Activated T-helper 2 cell treated with anti-CD3 and anti-CD28 coated beads, Interferon-gamma antibody, Interleukin-2, Interleukin-4, amounts not matched to agents 10 μg/mL and 5 μg/mL and 100 μg/mL, durations not matched to agents 14 hours and 24 hours and 36 hours (primary cell): ENCODE data around the gene CEND1. TPM values are rescaled to one million over a fixed set of nuclear protein-coding genes. Genes with fewer than 3 reads are reported as not detected.
A peak's percentile ranks its signal among the peaks of the same experiment; 100 is the strongest.

ENCODE experiments used
- DNase-seq: peaks from one replicate; pipeline ENCODE4 v3.0.0; 2021; ENCODE audit warnings: low spot score
- H3K27ac Mint-ChIP-seq: one replicate; pipeline ENCODE4 v1.8.0; 2021; ENCODE audit warnings: mixed read lengths
- H3K27me3 Mint-ChIP-seq: one replicate; pipeline ENCODE4 v1.8.0; 2021; ENCODE audit warnings: low read depth, mixed read lengths
- H3K36me3 Mint-ChIP-seq: one replicate; pipeline ENCODE4 v1.8.0; 2021; ENCODE audit warnings: low read depth, mixed read lengths
- H3K4me1 Mint-ChIP-seq: one replicate; pipeline ENCODE4 v1.8.0; 2021; ENCODE audit warnings: low read depth, mixed read lengths
- H3K4me3 Mint-ChIP-seq: one replicate; pipeline ENCODE4 v1.8.0; 2021; ENCODE audit warnings: low read depth, mild to moderate bottlenecking, moderate library complexity, mixed read lengths
- H3K9me3 Mint-ChIP-seq: one replicate; pipeline ENCODE4 v1.8.0; 2021; ENCODE audit warnings: mixed read lengths
- intact Hi-C: fragments of 100-400 bp; cut with micrococcal nuclease; formaldehyde crosslinking; loops from one replicate; pipeline ENCODE4 v1.15.1; 2023
- total RNA-seq: library from RNA; stranded (reverse); gene quantifications from 2 replicates; pipeline ENCODE4 v1.2.3, GENCODE V29; 2022

Gene CEND1
- total RNA-seq, 1 donor from 2014 or later, result 2.2 TPM

- intact Hi-C loops, result no loop called here
- peaks cover 15% of the 10 kb centered on the region for H3K4me1 Mint-ChIP-seq
- peaks cover 14% of the 10 kb centered on the region for H3K36me3 Mint-ChIP-seq
- DNase-seq, result no peak
- no peak overlapping the region for H3K4me3 Mint-ChIP-seq
- H3K27me3 Mint-ChIP-seq, result peaks cover 22% of the 10 kb centered on the region
- no peak overlapping the region for H3K27ac Mint-ChIP-seq
- H3K9me3 Mint-ChIP-seq, result no peaks in the 10 kb centered on the region
Measured at GRCh38 chr11:824942-825341, 35.1 kb upstream of the CEND1 start.

- H3K27ac Mint-ChIP-seq, result no peak overlapping the region
- H3K27me3 Mint-ChIP-seq, result peaks cover 17% of the 10 kb centered on the region
- intact Hi-C loops, result no loop called here
- DNase-seq, result no peak
- H3K36me3 Mint-ChIP-seq, result peaks cover 14% of the 10 kb centered on the region
- peaks cover 15% of the 10 kb centered on the region for H3K4me1 Mint-ChIP-seq
- no peaks in the 10 kb centered on the region for H3K9me3 Mint-ChIP-seq
- H3K4me3 Mint-ChIP-seq, result no peak overlapping the region
Measured at GRCh38 chr11:824292-824880, 34.5 kb upstream of the CEND1 start.

GRCh38 chr11:823441-824291 is 33.8 kb upstream of the CEND1 start:
- no peak for DNase-seq

GRCh38 chr11:821512-822371 is 31.9 kb upstream of the CEND1 start:
- intact Hi-C loops, result no loop called here
- no peak for DNase-seq
- H3K4me3 Mint-ChIP-seq, result peak overlapping the region; percentile 26

More at GRCh38 chr11:823441-824291, 33.8 kb upstream of the CEND1 start:
- Mint-ChIP-seq H3K36me3 (peaks cover 14% of the 10 kb centered on the region), H3K4me1 (peaks cover 12% of the 10 kb centered on the region), H3K9me3 (no peaks in the 10 kb centered on the region), H3K27me3 (peaks cover 12% of the 10 kb centered on the region), H3K27ac (no peak overlapping the region), H3K4me3 (no peak overlapping the region)
- intact Hi-C loops, result no loop called here

GRCh38 chr11:820655-821511 is 31.0 kb upstream of the CEND1 start:
- peak overlapping the region; percentile 62 for H3K27ac Mint-ChIP-seq
- peaks cover 17% of the 10 kb centered on the region for H3K36me3 Mint-ChIP-seq
- intact Hi-C loops, result loop anchor here (1.0 kb wide), 1 partner anchor 16 kb away; the partner anchor contains the start of gene PIDD1

More at GRCh38 chr11:821512-822371, 31.9 kb upstream of the CEND1 start:
- Mint-ChIP-seq H3K36me3 (peaks cover 14% of the 10 kb centered on the region), H3K27ac (no peak overlapping the region), H3K9me3 (no peaks in the 10 kb centered on the region), H3K27me3 (no peaks in the 10 kb centered on the region), H3K4me1 (peaks cover 8% of the 10 kb centered on the region)

GRCh38 chr11:819943-820649 is 30.2 kb upstream of the CEND1 start:
- Mint-ChIP-seq H3K27ac (peak overlapping the region; percentile 63), H3K36me3 (peaks cover 13% of the 10 kb centered on the region)

More at GRCh38 chr11:820655-821511, 31.0 kb upstream of the CEND1 start:
- Mint-ChIP-seq H3K4me3 (peak overlapping the region; percentile 80), H3K27me3 (no peaks in the 10 kb centered on the region), H3K9me3 (no peaks in the 10 kb centered on the region), H3K4me1 (peaks cover 8% of the 10 kb centered on the region)
- no peak for DNase-seq

GRCh38 chr11:819129-819931 is 29.4 kb upstream of the CEND1 start:
- Mint-ChIP-seq H3K4me3 (peak overlapping the region; percentile 80), H3K9me3 (no peaks in the 10 kb centered on the region), H3K27ac (peak overlapping the region; percentile 62), H3K4me1 (peaks cover 8% of the 10 kb centered on the region), H3K27me3 (no peaks in the 10 kb centered on the region), H3K36me3 (peaks cover 8% of the 10 kb centered on the region)
- intact Hi-C loops, result loop anchor here (1.0 to 5.0 kb wide), 2 partner anchors 10 to 612 kb away; partner anchors contain the start of genes BET1L, RIC8A and RPLP2
- DNase-seq, result peak; percentile 87

More at GRCh38 chr11:819943-820649, 30.2 kb upstream of the CEND1 start:
- intact Hi-C loops, result loop anchor here (1.0 to 5.0 kb wide), 3 partner anchors 11 to 613 kb away; partner anchors contain the start of genes BET1L, PIDD1, RIC8A and RPLP2
- H3K4me1 Mint-ChIP-seq, result peaks cover 8% of the 10 kb centered on the region
- peak overlapping the region; percentile 80 for H3K4me3 Mint-ChIP-seq
- peak; percentile 92 for DNase-seq
- no peaks in the 10 kb centered on the region for H3K9me3 Mint-ChIP-seq
- no peaks in the 10 kb centered on the region for H3K27me3 Mint-ChIP-seq

GRCh38 chr11:818396-819128 is 28.7 kb upstream of the CEND1 start, which contains the start of gene PNPLA2:
Gene PNPLA2 (plus strand): TSS chr11:818914. CDS start chr11:819719, 805 bp downstream.
- no peaks in the 10 kb centered on the region for H3K27me3 Mint-ChIP-seq
- peaks cover 13% of the 10 kb centered on the region for H3K36me3 Mint-ChIP-seq
- no peak for DNase-seq
- H3K4me1 Mint-ChIP-seq, result peaks cover 8% of the 10 kb centered on the region
- peak within 1 kb of the TSS; percentile 80 for H3K4me3 Mint-ChIP-seq
- no peaks in the 10 kb centered on the region for H3K9me3 Mint-ChIP-seq
- intact Hi-C loops, result loop anchor here (1.0 to 5.0 kb wide), 2 partner anchors 9 to 611 kb away; partner anchors contain the start of genes BET1L, RIC8A and RPLP2
- peak within 1 kb of the TSS; percentile 62 for H3K27ac Mint-ChIP-seq

- peaks cover 13% of the 10 kb centered on the region for H3K4me1 Mint-ChIP-seq
- H3K36me3 Mint-ChIP-seq, result peaks cover 27% of the 10 kb centered on the region
- H3K27me3 Mint-ChIP-seq, result no peaks in the 10 kb centered on the region
- intact Hi-C loops, result loop anchor here (5.0 kb wide), 1 partner anchor 609 kb away; the partner anchor contains the start of genes BET1L and RIC8A
- no peak overlapping the region for H3K27ac Mint-ChIP-seq
- H3K9me3 Mint-ChIP-seq, result no peaks in the 10 kb centered on the region
- DNase-seq, result no peak
- peak overlapping the region; percentile 45 for H3K4me3 Mint-ChIP-seq
Measured at GRCh38 chr11:816433-816779, 26.5 kb upstream of the CEND1 start.
